Measurements from ENCODE around the gene NT5C2. TPM values are rescaled to one million over a fixed set of nuclear protein-coding genes. Genes with fewer than 3 reads are reported as not detected.

NT5C2 gene
- total RNA-seq, 2 experiments from 2014 or later, result 39.1 to 43.0 TPM

GRCh38 chr10:103100620-103101019 is 92.5 kb downstream of the NT5C2 start:
- Mint-ChIP-seq H3K4me1 (ENCODE audit: low read depth) (peaks cover 4% of the 10 kb centered on the region), H3K36me3 (ENCODE audit: low read depth) (peaks cover 12% of the 10 kb centered on the region), H3K9me3 (no peaks in the 10 kb centered on the region), H3K27me3 (no peaks in the 10 kb centered on the region), H3K4me3 (no peak overlapping the region), H3K27ac (no peak overlapping the region)
- no peak for DNase-seq
- ATAC-seq, result no peak
- ChIA-PET POLR2A (no interaction called here), CTCF (interaction anchor here (0.7 to 1.6 kb wide), 4 partner anchors 8 to 144 kb away, joined by 3 to 4 read pairs (median 4); no protein-coding TSS in a partner anchor)
- intact Hi-C loops (cut with micrococcal nuclease), result no loop called here
- TF ChIP-seq CTCF (IDR thresholded peaks at IDR 0.05), result no peak

- peaks cover 18% of the 10 kb centered on the region for H3K36me3 Mint-ChIP-seq (ENCODE audit: low read depth)
Observed at GRCh38 chr10:103098240-103098639, 94.8 kb downstream of the NT5C2 start.

GRCh38 chr10:103096130-103096529 is 96.9 kb downstream of the NT5C2 start:
- intact Hi-C loops (cut with micrococcal nuclease), result no loop called here
- H3K4me3 Mint-ChIP-seq, result no peak overlapping the region
- peaks cover 4% of the 10 kb centered on the region for H3K4me1 Mint-ChIP-seq (ENCODE audit: low read depth)
- ChIA-PET POLR2A (no interaction called here), CTCF (no interaction called here)
- H3K36me3 Mint-ChIP-seq (ENCODE audit: low read depth), result peaks cover 20% of the 10 kb centered on the region
- DNase-seq (no peak), ATAC-seq (no peak)
- H3K27me3 Mint-ChIP-seq, result no peaks in the 10 kb centered on the region
- no peak for TF ChIP-seq CTCF (IDR thresholded peaks at IDR 0.05)
- no peaks in the 10 kb centered on the region for H3K9me3 Mint-ChIP-seq
- H3K27ac Mint-ChIP-seq, result peak overlapping the region; percentile 16

More at GRCh38 chr10:103098240-103098639, 94.8 kb downstream of the NT5C2 start:
- Mint-ChIP-seq H3K27ac (no peak overlapping the region), H3K27me3 (no peaks in the 10 kb centered on the region), H3K9me3 (no peaks in the 10 kb centered on the region), H3K4me1 (ENCODE audit: low read depth) (peaks cover 4% of the 10 kb centered on the region), H3K4me3 (no peak overlapping the region)
- POLR2A ChIA-PET, result interaction anchor here (1.0 kb wide), 1 partner anchor 18 kb away, joined by 3 read pairs; no protein-coding TSS in a partner anchor
- no peak for TF ChIP-seq CTCF (IDR thresholded peaks at IDR 0.05)
- CTCF ChIA-PET, result interaction anchor here (1.0 to 1.4 kb wide), 4 partner anchors 20 to 387 kb away, joined by 3 to 8 read pairs (median 4); partner anchors contain the start of gene CNNM2
- ATAC-seq (no peak), DNase-seq (no peak)
- intact Hi-C loops (cut with micrococcal nuclease), result no loop called here

DNA sequence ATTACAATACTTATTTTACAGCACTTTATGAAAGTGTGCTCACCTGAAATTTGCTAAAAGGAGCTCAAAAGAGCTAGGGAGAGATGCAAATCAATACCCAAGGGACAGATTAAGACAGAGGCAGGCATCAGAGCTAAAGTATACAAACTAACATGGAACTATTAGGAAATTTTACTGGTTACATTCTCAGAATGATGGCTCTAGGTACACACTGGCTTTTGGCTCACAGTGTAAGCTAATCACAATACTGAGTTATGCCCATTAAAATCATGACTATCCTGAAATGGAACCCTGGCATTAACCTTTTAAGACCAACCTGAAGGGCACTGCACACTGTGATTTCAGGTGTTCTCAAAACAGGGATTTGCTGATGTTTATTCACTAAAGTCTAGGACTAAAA is 98.1 kb downstream of the NT5C2 start:
- no peak for ATAC-seq

More for the DNA sequence above, 98.1 kb downstream of the NT5C2 start:
- no peak overlapping the region for H3K27ac Mint-ChIP-seq
- ChIA-PET POLR2A (no interaction called here), CTCF (interaction anchor here (1.4 kb wide), 1 partner anchor 150 kb away, joined by 5 read pairs; no protein-coding TSS in a partner anchor)
- H3K4me3 Mint-ChIP-seq, result no peak overlapping the region
- DNase-seq, result no peak
- H3K27me3 Mint-ChIP-seq, result no peaks in the 10 kb centered on the region
- peaks cover 24% of the 10 kb centered on the region for H3K36me3 Mint-ChIP-seq (ENCODE audit: low read depth)
- intact Hi-C loops (cut with micrococcal nuclease), result no loop called here
- TF ChIP-seq CTCF (IDR thresholded peaks at IDR 0.05), result no peak
- H3K4me1 Mint-ChIP-seq (ENCODE audit: low read depth), result peaks cover 4% of the 10 kb centered on the region
- H3K9me3 Mint-ChIP-seq, result no peaks in the 10 kb centered on the region
